KOPT-K1 (cell line): ENCODE results near the gene AXIN1.

Experiments
- H3K27ac ChIP-seq: fragments of 200-600 bp; sonication (generic); 2 replicates; pipeline ENCODE4 v1.5.1; 2016; ENCODE audit warnings: antibody characterized with exemption, mild to moderate bottlenecking, low read depth, low read length; ENCODE audit not compliant: poor library complexity, severe bottlenecking
- H3K36me3 ChIP-seq: fragments of 200-600 bp; sonication (generic); 2 replicates; pipeline ENCODE4 v1.5.1; 2017; ENCODE audit warnings: antibody characterized with exemption, mild to moderate bottlenecking, low read length, moderate library complexity; ENCODE audit not compliant: insufficient read depth
- H3K9me3 ChIP-seq: fragments of 200-600 bp; sonication (generic); 2 replicates; pipeline ENCODE4 v1.5.1; 2017; ENCODE audit warnings: antibody characterized with exemption, low read length, mild to moderate bottlenecking; ENCODE audit not compliant: insufficient read depth, poor library complexity, severe bottlenecking

The AXIN1 gene

DNA sequence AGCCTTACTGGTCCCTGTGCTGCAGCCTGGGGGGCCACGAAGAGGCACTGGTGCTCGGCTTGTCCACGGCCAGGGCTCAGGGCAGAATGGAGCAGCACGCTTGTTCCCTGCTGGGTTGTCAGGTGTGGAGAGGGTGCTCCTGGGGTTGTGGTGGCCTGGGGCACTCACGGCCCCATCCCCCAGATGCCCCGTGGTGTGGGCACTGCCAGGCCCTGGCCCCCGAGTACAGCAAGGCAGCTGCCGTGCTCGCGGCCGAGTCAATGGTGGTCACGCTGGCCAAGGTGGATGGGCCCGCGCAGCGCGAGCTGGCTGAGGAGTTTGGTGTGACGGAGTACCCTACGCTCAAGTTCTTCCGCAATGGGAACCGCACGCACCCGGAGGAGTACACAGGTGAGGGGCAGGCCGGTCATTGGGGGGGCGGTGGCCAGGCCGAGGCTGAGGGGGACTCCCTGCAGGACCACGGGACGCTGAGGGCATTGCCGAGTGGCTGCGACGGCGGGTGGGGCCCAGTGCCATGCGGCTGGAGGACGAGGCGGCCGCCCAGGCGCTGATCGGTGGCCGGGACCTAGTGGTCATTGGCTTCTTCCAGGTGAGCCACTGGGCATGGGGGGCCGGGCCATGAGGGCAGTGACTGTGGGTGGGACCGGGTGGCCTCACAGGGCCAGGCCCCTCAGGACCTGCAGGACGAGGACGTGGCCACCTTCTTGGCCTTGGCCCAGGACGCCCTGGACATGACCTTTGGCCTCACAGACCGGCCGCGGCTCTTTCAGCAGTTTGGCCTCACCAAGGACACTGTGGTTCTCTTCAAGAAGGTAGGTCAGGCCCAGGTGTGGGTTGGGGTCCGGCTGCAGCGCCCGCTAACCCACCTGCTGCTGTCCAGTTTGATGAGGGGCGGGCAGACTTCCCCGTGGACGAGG is 68.1 kb downstream of the AXIN1 start:
- H3K27ac ChIP-seq, result no peak overlapping the region
- H3K36me3 ChIP-seq, result peaks cover 27% of the 10 kb centered on the region

GRCh38 chr16:283033-283805 is 69.3 kb downstream of the AXIN1 start, which contains the start of gene PDIA2:
Gene PDIA2 (plus strand): TSS chr16:283164. CDS start chr16:283170, 6 bp downstream.
- Histone ChIP-seq H3K27ac (no peak within 1 kb of the TSS), H3K36me3 (peaks cover 14% of the 10 kb centered on the region), H3K9me3 (no peaks in the 10 kb centered on the region)

More for the DNA sequence above, 68.1 kb downstream of the AXIN1 start:
- H3K9me3 ChIP-seq, result no peaks in the 10 kb centered on the region

DNA sequence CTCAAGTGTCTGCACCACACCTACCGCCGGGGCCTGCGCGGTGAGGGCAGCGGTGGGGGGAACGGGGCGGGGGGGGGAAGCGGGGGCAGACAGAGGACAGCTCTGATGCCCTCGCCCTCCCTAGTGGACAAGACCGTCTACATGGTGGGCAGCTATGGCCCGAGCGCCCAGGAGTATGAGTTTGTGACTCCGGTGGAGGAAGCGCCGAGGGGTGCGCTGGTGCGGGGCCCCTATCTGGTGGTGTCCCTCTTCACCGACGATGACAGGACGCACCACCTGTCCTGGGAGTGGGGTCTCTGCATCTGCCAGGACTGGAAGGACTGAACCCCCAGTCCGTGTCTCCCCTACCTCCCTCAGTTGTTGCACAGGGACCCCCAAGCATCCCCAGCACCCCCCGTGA is 70.0 kb downstream of the AXIN1 start:
- Histone ChIP-seq H3K9me3 (no peaks in the 10 kb centered on the region), H3K36me3 (peaks cover 7% of the 10 kb centered on the region), H3K27ac (no peak overlapping the region)

GRCh38 chr16:281660-282255 is 70.8 kb downstream of the AXIN1 start:
- no peaks in the 10 kb centered on the region for H3K36me3 ChIP-seq
- no peak overlapping the region for H3K27ac ChIP-seq
- H3K9me3 ChIP-seq, result no peaks in the 10 kb centered on the region

DNA sequence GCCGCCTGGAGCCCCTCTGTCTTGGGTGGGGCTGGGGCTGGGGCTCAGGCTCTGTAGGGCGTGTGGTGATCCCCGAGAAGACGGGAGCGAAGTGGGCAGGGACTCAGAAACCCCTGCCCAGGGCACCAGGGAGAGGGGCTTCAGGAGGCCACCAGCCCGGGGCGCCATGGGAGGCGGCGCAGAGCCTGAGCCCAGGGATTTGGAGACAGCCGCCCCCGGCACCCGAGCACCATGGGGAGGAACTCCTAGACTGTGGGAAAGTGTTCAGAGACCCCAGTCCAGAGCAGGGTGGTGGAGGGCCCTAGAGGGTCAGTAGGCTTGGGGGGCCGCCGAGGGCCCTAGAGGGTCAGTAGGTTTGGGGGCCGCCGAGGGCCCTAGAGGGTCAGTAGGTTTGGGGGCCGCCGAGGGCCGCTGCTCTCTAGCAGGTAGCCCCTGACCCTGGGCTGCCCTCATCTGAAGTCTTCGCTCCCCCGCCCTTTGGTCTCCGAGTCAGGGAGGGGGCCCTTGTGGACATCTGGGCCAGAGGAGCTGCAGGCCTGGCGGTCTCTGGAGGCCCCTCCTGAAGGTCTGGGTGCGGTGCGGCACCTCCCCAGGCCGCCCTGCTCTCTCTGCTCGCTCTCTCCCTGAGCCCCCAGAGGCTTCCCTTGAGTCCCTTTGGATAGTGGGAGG is 71.4 kb downstream of the AXIN1 start:
- Histone ChIP-seq H3K36me3 (no peaks in the 10 kb centered on the region), H3K9me3 (no peaks in the 10 kb centered on the region)

DNA sequence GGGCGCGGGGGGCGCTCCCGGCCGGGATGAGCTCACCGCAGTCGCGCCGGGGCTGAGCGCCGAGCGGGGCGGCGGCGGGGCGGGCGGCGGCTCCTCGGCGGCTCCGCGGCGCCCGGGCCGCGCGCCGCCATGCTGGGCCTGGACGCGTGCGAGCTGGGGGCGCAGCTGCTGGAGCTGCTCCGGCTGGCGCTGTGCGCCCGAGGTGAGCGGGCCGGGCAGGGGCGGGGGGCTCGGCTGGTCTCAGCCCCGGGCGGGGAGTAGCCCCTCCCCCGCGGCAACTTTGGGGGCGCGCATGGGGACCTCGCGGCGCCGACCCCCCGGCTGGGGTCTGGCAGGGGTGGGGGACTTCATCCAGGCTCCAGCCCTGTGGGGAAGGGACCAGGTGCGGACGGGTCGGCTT is 72.0 kb downstream of the AXIN1 start, which contains the start of gene ARHGDIG:
TSS of gene ARHGDIG (plus strand) at position 40 of the 400 bp plus-strand sequence. CDS start at position 130, 90 bp downstream.
- no peaks in the 10 kb centered on the region for H3K36me3 ChIP-seq
- no peak within 1 kb of the TSS for H3K27ac ChIP-seq
- no peaks in the 10 kb centered on the region for H3K9me3 ChIP-seq

More for the DNA sequence above, 71.4 kb downstream of the AXIN1 start:
- no peak overlapping the region for H3K27ac ChIP-seq

- H3K27ac ChIP-seq, result no peak overlapping the region
- no peaks in the 10 kb centered on the region for H3K36me3 ChIP-seq
- no peaks in the 10 kb centered on the region for H3K9me3 ChIP-seq
These were observed 72.5 kb downstream of the AXIN1 start for GRCh38 chr16:280005-280460.

DNA sequence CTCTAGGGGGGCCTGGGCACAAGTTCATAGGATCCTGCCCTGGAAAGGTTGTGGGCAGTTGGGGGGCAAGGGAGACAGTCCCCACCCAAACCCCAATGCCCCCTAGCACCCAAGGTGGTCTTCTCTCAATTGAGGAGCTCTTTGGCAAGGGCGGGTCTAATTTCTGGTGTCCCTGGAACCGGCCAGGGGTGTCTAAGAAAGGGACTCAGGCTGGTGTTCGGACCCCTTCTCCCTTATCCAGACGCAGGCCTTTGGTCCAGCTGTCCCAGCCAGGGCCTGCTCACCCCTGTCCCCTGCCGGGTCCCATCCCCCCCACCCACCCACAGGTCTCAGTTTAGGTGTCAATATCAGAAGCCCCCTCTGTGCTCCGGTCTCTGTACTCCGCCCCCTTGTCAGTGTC is 73.0 kb downstream of the AXIN1 start:
- Histone ChIP-seq H3K36me3 (no peaks in the 10 kb centered on the region), H3K27ac (no peak overlapping the region), H3K9me3 (no peaks in the 10 kb centered on the region)

- H3K36me3 ChIP-seq, result no peaks in the 10 kb centered on the region
- H3K27ac ChIP-seq, result no peak overlapping the region
- H3K9me3 ChIP-seq, result no peaks in the 10 kb centered on the region
These were observed 73.6 kb downstream of the AXIN1 start for GRCh38 chr16:278863-279366.

DNA sequence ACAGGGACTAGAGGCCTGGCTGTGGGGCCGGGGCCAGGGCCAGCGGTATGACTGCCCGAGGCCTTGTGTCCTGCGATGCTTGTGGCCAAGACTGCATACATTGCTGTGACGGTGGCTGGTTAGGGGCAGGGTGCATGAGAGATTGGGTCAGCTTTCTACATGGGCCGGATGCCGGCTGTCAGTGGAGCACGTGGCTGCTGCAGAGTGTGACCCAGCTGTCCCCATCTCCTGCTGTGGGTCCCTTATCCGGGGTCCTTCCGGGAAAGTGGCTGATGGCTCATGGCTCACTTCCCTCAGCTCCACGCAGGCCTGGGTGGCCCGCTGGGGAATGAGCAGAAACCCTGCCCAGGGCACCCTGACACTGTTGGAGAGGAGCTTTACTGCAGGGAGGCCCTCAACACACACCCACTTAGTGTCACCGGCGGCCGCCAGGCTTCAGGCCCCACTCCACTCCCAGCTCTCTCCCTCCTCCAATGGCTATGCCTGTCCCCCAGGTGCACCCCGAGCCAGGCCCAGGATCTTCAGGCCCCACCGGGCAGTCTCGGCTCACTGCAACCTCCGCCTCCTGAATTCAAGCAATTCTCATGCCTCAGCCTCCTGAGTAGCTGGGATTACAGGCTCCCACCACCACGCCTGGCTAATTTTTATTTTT is 76.0 kb downstream of the AXIN1 start:
- H3K27ac ChIP-seq, result no peak overlapping the region
- H3K9me3 ChIP-seq, result no peaks in the 10 kb centered on the region
- H3K36me3 ChIP-seq, result no peaks in the 10 kb centered on the region

- H3K36me3 ChIP-seq, result no peaks in the 10 kb centered on the region
- no peak within 1 kb of the TSS for H3K27ac ChIP-seq
- no peaks in the 10 kb centered on the region for H3K9me3 ChIP-seq
These were observed 76.7 kb downstream of the AXIN1 start, which contains the start of gene RGS11 for GRCh38 chr16:275786-276232. Gene RGS11 (minus strand): TSS chr16:275944. CDS start chr16:275911, 33 bp downstream.

GRCh38 chr16:275041-275641 is 77.4 kb downstream of the AXIN1 start:
- Histone ChIP-seq H3K27ac (no peak overlapping the region), H3K36me3 (no peaks in the 10 kb centered on the region), H3K9me3 (no peaks in the 10 kb centered on the region)

DNA sequence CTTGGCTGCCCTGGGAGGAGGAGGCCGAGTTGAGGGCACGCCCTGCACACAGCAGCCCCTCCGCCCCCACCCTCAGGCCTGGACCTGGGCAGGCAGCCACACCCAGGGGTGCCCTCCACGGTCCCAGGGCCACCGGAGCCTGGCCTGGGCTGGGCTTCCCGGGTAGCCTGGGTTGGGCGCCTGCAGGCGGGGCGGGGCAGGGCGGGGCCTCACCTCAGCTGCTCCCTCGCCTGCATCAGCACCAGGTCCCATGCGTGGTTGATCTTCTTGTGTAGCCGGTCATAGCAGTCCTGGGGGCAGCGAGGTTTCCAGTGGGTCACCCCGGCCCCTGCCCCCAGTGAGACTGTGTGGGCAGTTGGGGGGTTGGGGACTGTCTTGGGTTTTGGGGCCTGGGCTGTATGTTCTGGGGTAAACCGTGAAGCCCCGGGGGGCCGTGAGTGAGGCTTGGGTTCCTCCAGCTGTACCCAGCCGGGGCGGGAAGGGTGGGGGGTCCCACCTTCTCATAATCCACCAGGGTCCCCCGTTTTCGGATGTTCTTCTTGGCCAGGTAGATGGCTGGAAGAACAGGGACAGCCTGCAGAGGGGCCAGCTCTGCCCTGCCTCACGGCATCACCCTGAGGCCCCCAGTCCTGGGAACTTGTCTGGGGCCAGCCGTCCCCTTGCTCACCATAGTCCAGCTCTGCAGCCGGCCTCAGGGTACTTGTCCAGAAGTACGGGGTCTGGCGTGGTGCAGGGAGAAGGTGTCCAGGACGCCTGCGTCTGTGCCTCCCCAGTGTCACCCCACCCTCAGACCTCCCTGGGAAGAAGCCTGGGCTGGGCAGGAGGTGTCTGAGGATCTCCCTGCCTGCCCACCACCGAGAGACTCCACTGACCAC is 78.7 kb downstream of the AXIN1 start:
- H3K27ac ChIP-seq, result no peak overlapping the region
- H3K9me3 ChIP-seq, result no peaks in the 10 kb centered on the region
- H3K36me3 ChIP-seq, result no peaks in the 10 kb centered on the region
